NCI-H2171 treated with DMSO at 0.1 percent for 48 hours (cell line): ENCODE results near the gene GNGT1.

ENCODE experiments used
- DNase-seq: peaks from one replicate; lab custom pipeline; 2025; lab: John Stamatoyannopoulos, UW

Gene GNGT1

GRCh38 chr7:93943816-93944540, 37.6 kb downstream of the GNGT1 start:
- DNase-seq: no peak

DNA sequence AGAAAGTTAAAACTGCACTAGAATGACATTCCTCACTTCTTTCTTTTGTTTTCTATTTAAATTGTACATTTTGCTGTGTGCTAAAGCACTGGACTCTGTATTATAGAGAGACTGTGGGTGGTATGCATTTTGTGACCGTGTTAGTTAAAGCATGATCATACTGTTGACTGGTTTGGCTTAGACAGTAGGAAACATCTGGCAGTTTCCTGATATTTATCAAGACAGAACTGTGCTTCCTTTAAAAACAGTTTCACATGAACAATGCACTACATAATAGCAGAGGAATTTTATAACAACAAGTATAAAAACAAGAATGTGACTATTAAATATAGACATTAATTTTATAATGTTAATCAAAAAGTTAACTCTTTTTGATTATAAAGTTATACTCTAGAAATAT, 38.3 kb downstream of the GNGT1 start:
- DNase-seq: no peak

- DNase-seq: no peak
These were observed 38.7 kb downstream of the GNGT1 start for GRCh38 chr7:93945083-93945482.

- DNase-seq: no peak
These were observed 39.6 kb downstream of the GNGT1 start for GRCh38 chr7:93945756-93946535.

DNA sequence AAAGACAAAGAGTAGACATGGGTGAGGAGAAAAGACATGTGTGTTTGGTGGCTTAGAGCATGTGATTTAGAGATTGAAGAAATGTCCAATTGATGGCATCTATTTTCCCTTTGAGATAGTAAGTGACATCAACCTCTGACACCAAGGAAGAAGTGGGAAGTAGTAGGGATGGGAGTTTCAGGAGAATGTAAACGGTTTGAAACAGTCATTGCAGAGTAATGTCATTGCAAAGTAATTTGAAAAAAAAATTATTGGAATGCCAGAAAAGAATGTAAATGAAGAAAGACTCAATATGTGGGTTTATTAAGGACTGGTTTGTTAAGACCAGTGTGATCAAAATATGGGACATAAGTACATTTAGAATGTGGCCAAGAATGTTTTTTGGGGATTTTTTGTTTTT, 41.7 kb downstream of the GNGT1 start:
- DNase-seq: no peak

GRCh38 chr7:93948873-93949272, 42.5 kb downstream of the GNGT1 start:
- no peak for DNase-seq

DNA sequence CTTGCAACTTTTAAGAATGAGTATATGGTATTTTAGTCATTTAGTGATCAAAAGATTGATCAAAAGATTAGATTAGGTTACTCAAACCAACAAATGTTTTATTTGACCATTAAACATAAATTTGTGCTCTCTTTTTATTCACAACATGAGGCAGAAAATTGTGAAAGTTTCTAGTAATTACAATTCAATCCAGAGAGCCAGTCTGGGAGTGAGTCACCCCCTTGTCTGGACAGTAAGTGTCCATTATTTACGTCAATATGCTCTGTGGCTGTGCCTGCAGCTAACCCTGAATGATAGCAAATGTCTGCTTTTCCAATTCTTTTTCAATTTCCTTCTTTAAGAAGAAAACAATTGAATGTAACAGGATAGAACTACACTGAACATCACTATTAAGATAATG, 43.1 kb downstream of the GNGT1 start:
- no peak for DNase-seq

DNA sequence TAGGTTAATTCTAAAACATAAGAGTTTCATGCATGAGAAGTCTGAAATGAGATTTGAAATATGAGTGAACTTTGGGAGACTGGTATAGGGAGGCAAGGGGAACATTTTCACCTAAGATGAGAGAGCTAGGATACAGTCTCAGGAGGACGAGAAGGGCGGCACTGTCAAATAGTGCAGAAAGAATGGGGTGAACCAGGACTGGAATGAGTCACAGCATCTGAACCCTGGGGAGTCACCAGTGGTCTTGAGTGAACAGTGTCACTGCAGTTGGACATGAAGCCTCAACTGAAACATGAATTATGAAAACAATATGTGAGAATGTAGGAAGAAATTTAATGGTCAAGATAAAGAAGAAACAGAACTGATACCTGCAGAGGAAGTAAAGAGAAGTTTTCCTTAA, 48.9 kb downstream of the GNGT1 start:
- no peak for DNase-seq

- DNase-seq: no peak
These were observed 51.4 kb downstream of the GNGT1 start for GRCh38 chr7:93957767-93958166.

GRCh38 chr7:93958216-93958615, 51.8 kb downstream of the GNGT1 start:
- DNase-seq: no peak

- DNase-seq: no peak
These were observed 52.3 kb downstream of the GNGT1 start for GRCh38 chr7:93958651-93959050.
